Skeletal muscle cell (primary cell): ENCODE data around the gene PNLIP.

Source experiments
- DNase-seq: peaks from one replicate; pipeline ENCODE4 v3.0.0-alpha.2; 2010; ENCODE audit warnings: low read depth
- H3K4me3 ChIP-seq: 2 replicates; pipeline ENCODE4 v1.5.1; 2011; ENCODE audit warnings: low read depth, mild to moderate bottlenecking, control low read depth, low read length, moderate library complexity

Gene PNLIP

DNA sequence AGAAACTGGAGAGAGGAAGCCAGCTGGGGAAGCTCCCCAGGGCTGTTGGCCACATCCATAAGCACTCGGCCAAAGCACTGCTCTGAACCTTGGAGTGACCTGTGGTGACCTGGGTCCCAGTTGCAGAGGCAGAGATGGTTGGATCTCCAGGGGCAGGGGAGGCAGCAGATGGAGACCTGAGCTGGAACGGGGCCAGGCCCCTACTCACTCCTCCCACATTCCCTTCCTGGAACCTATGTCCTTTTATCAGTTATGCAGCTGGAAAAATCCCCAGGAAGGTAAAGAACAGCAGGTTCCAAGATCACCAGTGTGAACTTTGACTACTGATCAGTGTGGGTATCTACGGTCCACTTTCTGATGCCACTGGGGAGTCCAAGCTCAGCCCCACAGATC, 65.4 kb downstream of the PNLIP start:
- no peak for DNase-seq
- no peak overlapping the region for H3K4me3 ChIP-seq

DNA sequence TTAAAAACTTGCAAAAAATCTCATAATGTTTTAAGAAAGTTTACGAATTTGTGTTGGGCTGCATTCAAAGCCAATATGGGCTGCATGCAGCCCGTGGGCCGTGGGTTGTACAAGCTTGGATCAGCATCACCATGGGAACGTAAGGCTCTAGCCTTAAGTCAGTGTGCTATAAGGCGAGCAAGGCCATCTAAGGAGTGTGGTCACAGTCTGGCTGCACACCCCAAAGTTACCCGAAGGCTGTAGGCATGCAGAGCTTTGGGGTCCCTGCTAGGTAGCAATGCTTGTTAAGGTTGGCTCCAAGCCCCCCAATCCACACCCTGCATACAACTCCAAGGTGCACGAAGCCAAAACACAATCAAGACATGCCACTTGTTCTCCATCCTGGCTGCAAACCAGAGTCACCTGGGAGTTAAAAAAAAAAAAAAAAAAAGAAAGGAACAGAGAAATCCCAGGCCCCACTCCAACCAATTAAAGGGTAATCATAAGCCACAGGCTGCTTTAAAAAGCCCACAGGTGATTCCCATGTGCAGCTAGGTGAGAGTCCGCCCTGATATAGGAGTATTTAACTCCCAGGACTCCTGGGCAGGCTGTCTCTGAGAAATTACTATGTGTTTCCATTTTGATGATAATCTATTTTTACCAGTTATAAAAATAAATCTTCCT, 66.5 kb downstream of the PNLIP start:
- no peak for DNase-seq
- no peak overlapping the region for H3K4me3 ChIP-seq

DNA sequence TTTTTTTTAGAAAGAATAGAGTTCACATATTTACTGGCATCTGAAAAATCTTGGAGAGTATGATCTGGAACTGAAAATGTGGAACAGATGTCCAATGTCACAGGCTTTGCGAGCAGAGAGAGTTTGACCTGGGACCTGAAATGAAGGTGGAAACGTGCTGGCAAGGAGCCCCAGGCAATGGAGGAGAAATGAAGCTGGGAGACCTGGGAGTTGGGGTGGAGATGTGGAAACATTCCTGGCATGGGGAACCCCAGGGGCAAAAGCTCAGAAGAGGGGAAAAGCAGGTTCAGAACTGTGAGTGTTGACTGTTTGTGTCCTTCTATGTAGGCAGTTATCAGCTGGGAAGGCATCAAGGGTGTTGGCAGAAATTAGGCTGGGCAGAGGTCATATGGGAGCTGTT, 67.7 kb downstream of the PNLIP start:
- H3K4me3 ChIP-seq = no peak overlapping the region
- no peak for DNase-seq

DNA sequence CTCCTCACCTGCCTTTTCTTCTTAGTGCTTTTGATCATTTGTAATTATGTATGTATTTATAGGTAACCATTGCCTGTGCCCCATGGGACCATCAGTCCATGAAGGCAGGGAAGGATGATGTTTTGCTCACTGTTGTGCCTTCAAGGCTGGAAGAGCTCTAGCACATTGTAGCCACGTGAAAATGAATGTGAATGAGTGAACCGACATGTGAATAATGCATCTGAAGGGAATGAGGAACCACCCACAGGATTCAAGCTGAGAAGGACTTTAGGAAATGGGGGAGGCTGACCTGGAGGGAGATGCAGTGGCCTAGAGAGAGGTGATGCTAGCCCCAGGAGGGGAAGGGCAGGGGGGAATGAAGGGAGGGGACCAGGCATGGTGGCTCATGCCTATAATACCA, 69.1 kb downstream of the PNLIP start:
- H3K4me3 ChIP-seq = no peak overlapping the region
- DNase-seq = no peak

DNA sequence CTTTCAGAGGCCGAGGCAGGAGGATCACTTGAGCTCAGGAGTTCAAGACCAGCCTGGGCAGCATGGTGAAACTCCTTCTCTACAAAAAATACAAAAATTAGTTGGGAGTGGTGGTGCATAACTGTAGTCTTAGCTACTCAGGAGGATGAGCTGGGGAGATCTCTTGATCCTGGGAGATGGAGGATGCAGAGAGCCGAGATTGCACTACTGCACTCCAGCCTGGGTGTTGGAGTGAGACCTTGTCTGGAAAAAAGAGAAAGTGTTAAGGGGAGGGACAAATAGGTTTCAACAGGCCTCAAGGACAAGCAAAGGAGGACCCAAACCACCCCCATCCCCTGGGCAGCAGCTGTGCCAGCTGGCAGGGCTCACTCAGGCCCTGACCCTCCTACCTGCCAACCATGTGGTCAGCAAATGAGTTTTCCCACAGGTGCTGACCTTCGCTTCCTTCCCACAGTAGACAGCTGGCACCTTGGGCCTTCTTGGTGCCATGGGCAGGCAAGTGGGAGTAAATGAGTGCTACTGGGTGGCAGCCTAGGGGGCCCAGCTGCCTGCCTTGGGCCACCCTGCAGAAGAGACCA, 69.6 kb downstream of the PNLIP start:
- no peak for DNase-seq
- H3K4me3 ChIP-seq = no peak overlapping the region
